GM12872 (cell line): ENCODE results near the gene DEXI.

Experiments used
- CTCF ChIP-seq: IDR thresholded peaks from 3 replicates; pipeline ENCODE4 v1.5.1; 2011; ENCODE audit warnings: low read depth, mild to moderate bottlenecking, low read length, moderate library complexity; ENCODE audit not compliant: insufficient read depth

DEXI gene

GRCh38 chr16:10938796-10939648, 3.2 kb downstream of the DEXI start:
- no peak for TF ChIP-seq CTCF

GRCh38 chr16:10938321-10938720, 3.9 kb downstream of the DEXI start:
- no peak for TF ChIP-seq CTCF

GRCh38 chr16:10937068-10937859, 5.0 kb downstream of the DEXI start:
- no peak for TF ChIP-seq CTCF

GRCh38 chr16:10936272-10936984, 5.8 kb downstream of the DEXI start:
- no peak for TF ChIP-seq CTCF

- TF ChIP-seq CTCF: no peak
Measured at GRCh38 chr16:10935226-10935915, 6.9 kb downstream of the DEXI start.

GRCh38 chr16:10934325-10935107, 7.8 kb downstream of the DEXI start:
- no peak for TF ChIP-seq CTCF
